Fibroblast of the conjunctiva (primary cell): ENCODE data around the gene CAB39L.
"Not testable (repeated sequence)": the region's sequence is repeated elsewhere in the genome, so short reads cannot be mapped to it uniquely, and the experiment has no call there.

Source experiments
- DNase-seq: peaks from one replicate; pipeline ENCODE4 v3.0.0-alpha.2; 2010; ENCODE audit warnings: low read depth

The CAB39L gene

DNA sequence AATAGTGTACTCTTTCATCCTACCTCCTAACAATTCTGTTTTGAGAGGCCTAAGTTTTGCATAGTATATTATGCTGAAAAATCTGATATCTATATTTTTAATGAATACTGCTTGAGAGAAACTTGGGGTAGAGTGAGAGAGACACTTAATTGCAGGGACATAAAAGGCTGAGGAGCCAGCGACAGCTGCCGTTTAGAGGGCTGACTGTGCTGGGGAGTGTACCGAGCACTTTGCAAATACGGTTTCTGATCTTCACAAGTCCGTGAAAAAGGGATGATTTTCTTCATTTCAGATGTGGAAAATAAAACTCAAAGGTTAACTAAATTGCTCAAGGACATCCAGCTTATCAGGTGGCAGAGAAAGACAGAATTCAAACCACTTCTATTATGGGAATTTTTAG, 97.4 kb downstream of the CAB39L start:
- no peak for DNase-seq

DNA sequence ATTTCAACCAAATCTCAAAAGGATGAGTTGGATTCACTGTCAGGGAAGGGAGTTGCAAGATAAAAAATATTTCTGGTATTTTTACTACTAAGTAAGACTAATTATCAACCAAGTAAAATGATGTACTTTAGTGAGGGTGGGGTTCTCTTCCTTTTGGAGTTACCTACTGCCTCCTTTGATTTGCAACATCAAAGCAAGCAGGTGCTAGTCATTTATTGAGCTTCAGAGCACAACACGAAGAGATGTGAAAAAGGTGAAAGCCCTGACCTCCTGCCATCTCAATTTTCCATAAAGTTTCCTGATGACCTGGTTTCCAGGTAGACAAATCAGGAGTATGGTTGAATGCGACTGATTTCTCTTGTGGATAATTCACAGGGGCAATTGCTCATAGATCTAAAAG, 100.1 kb downstream of the CAB39L start:
- no peak for DNase-seq

DNA sequence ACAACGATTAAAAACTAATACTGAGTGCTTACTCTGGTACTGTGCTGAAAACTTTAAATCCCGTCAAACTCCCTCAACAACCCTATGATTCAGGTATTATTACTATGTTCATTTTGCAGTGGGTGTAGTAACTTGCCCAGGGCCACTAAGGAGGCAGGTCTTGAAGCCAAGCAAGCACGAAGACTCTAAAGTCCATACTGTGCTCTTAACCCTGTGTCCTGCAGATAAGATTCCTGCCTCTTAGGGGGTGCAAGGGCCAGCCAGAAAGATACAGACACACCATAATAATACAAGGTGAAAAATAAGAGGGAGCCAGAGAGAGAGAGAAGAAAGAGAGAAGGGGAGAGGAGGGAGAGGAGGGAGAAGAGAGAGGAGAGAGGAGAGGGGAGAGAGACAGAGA, 100.6 kb downstream of the CAB39L start:
- no peak for DNase-seq

DNA sequence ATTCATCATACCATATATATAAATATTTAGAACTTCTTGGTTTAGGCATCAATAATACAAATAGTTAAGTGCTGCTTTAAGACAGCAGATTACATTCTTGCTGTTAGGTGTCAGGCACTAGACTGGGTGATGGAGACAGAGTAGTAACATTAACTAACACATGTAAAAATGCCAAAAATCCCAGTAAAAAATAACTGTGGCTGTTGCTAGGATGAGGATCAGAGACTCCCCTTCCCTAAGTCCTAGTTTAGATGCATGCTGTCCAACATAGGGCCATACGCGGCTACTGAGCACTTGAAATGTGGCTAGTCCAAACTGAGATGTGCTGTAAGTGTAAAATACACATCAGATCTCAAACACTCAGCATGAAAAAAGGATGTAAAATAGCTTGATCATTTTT, 101.4 kb downstream of the CAB39L start:
- no peak for DNase-seq

DNA sequence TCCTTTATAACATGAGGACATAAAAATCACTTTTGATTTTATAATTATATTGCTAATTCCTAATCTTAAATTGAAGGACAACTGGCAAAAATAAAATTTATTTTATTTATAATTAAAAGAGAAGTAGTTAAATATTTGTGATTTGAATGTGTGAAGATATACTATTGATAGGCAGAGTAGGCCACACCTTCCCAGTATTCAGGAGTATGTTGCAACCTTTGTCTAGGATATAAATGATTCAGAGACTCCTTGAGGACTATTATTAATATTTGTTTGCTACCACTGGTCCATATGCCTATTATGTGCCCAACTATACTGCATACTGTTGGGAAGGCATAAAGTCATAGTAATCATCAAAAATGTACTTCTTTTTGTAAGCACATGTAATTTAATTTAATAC, 101.9 kb downstream of the CAB39L start:
- no peak for DNase-seq

DNA sequence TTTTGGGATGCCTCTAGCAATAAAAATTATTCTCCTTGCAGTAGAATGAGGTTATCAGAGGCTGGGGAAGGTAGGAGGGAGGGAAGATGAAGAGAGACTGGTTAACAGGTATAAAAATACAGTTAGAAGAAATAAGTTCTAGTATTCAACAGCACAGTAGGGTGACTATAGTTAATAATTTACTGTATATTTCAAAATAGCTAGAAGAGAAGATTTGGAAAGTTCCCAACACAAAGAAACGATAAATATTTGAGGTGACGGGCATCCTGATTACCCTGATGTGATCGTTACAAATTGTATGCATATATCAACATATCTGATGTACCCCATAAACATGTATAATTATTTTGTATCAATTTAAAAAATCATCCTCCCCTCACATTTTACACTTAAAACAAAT, 102.3 kb downstream of the CAB39L start:
- no peak for DNase-seq

DNA sequence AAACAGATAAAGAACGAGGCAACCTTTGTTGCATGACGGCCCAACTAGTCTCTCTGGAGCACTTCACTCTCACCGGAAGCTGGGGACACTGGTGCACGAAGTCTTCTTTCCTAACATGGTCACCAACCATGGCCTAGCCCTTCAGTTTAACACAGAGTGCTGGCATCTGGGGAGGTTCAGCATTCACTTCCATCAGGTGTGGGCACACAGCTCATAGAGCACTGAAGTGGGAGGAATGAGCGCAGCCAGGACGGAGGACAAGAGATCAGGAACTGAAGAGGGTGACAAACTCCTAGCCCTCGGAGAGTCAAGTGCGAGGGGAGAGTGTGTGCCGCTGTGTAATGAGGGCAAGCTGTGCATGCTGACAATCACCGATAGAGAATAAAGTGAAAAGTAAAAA, 103.7 kb downstream of the CAB39L start:
- DNase-seq: no peak

DNA sequence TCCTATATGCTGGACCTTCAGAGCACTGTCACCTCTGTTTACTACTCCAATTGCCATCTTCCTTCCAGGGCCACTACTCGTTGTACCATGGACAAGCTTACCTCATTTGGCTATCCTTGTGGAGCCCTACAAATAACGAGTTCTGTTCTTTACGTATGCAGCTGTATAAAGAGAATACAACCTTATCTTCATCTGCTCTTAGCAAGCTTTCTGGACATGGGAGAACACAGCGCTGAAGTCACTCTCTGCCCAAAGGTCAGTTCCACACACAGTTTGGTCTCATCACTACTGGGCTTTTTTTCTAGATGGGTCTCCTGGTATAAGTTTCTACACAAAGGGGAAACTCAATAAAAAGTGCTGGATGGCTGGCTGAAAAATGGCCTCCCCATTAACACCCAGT, 107.2 kb downstream of the CAB39L start:
- DNase-seq: no peak

DNA sequence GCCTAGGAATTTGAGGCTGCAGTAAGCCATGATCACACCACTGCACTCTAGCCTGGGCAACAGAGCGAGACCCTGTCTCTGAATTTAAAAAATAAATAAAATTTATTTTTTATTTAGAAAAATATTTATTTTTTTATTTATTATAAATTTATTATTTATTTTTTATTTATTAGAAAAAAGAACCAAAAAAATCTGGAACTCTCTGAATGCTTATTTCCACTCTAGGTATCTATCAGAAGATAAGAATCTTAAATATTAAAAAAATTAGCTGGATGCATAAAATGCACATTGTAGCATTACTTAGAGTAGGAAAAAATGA, 113.4 kb downstream of the CAB39L start:
- no peak for DNase-seq

DNA sequence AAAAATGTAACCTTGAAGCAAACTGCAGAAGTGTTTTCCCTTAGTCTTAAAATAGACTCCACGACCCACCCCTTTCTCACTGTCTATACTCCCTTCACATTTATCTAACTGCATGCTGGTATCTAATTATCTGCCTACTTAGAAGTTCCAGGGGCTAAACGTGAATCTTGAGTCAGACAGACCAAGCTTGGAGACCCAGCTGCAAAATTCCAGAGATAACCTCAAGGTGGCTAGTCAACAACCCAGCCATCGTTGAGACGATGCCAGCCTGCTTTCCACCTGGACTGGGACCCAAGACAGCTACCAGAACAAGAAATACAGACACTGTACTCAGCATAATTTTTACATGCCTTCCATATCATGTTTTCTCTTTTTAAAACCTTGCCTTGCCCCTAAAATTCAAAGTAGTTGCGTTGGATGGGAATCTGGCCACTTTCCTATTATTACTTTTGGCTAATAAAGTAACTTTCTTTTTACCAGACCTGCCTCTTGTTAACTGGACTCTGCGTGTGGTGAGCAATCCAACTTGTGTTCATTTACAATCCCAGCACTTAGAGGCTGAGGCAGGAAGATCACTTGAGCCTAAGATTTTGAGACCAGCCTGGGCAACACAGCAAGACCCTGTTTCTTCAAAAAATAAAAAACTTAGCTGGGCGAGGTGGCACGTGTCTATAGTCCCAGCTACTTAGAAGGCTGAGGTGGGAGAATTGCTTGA, 113.9 kb downstream of the CAB39L start:
- DNase-seq: no peak

DNA sequence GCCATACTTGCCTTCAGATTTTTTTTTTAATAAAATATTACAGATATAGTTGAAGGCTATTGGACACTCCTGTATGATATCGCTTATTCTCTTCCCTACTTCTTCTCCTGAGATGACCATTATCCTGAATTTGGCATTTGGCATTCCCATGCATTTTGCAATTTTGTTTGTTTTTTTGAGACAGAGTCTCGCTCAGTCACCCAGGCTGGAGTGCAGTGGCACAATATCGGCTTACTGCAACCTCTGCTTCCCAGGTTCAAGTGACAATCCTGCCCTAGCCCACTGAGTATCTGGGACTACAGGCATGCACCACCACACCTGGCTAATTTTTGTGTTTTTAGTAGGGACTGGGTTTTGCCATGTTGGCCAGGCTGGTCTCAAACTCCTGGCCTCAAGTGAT, 116.7 kb downstream of the CAB39L start:
- not testable (repeated sequence) for DNase-seq

DNA sequence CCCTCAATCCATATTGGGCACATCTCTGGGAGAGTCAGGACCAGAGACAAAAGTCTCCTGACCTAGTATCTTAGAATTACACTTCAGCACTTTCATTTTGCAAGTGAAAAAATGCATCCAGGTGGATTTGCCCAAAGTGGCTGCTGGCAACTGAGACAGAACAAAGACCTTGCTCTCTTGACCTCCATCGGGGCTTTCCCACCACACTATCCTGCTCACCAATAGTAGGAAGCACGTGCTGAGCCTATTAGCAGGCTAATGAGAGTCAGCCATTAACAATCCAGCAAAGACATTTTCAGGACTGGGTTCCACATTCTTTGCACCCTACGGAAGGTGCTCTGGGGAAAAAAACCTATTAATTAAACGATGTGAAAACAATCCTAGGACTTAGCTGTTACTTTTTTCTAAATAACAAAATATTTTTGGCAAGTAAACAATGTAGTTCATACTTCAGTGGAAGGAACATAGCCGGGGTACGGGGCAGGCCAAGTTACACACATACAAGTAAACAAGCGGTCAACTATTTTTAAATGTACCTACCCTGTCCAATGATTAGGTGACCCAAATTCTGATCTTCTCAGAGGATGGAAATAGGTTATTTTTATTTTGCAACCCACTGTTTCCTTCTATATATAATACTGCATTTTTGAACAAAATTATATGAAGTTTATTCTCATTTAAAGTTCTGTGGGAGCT, 117.5 kb downstream of the CAB39L start:
- DNase-seq: no peak

DNA sequence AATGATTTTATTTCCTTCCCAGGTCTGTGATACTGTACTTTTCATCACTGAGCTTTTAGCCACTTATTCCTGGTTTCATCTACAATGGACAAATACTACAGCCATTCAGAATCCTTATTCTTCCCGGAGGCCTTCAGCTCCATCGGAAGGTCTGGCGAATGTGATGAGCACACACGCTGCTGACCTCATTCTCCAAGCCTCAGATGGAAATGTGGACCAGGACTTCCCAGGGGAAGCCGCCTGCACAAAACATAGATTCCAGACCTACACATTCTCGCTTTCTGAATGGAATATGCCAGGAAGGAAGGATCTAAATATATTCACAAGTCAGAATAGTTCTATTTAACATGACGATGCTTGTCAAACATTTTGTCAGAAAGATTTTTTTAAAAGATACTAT, 120.5 kb downstream of the CAB39L start:
- DNase-seq: no peak

DNA sequence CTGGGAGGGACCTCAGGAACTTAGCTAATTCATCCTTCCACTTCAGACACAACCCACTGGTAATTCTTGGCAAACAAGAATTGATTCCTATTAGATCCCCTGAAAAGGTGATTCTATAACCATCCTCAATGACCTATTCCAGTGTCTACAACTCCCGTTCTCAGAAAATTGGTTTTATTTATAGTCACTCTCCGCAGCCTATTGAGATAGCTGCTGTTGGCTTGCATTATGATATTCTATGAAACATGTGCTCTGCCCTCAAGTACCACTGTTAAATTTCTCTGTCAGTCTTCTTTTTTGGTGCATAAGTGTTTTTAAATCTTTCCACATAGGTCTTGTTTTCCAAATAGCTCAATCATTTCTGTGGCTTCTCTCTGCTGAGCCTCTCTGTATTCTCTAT, 121.2 kb downstream of the CAB39L start:
- DNase-seq: no peak

DNA sequence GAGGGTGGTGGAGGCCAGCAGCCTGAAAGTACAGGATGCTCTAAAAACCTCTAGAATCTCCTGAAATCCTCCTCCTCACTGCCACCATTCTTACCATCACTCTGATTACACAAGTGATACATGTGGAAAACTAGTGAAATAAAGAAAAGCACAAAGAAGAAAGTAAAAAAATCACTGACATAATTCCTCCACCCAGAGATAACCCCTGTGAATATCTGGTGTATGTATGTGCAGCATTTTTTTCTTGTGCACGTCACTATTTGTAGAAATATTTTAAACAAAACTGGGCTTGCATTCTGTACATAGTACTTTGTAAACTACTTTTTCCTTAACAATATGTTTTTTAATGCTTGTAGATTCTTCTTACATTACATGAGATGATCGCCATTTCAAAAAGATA, 122.9 kb downstream of the CAB39L start:
- no peak for DNase-seq

DNA sequence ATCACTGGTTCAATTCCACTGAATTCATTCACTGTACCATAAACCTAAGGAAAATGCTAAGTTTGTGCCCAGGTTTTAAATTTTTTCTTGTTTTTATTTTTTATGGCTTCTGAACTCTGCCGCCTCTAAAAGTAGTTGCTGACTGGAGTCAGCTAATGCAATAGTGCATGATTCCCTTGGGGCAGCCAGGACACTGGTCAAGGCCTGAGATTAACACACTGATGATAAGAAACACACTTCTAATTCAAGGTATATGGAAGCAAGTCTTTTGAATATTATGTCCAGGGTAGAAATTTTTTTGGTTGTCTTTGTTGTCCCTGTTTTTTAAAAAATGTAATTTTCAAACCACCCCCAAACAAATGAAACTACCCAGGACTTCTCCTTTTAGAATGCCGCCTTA, 123.9 kb downstream of the CAB39L start:
- DNase-seq: no peak

DNA sequence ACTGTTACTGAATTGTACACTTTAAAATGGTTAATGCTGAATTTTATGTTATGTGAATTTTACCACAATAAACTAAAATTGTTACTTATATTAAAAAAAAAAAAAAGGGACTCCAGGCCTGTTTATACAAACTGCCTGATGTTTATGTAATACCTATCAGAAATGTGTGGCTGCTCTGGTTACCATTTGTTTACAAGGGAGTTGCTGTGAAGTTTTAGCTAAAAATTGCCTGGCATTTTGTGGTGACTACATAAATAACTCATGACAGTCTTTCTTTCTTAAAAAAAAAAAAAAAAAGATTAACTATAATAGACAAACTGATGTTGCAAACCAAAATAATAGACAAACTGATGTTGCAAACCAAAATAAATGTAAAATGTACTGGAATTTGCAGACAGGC, 124.3 kb downstream of the CAB39L start:
- no peak for DNase-seq

DNA sequence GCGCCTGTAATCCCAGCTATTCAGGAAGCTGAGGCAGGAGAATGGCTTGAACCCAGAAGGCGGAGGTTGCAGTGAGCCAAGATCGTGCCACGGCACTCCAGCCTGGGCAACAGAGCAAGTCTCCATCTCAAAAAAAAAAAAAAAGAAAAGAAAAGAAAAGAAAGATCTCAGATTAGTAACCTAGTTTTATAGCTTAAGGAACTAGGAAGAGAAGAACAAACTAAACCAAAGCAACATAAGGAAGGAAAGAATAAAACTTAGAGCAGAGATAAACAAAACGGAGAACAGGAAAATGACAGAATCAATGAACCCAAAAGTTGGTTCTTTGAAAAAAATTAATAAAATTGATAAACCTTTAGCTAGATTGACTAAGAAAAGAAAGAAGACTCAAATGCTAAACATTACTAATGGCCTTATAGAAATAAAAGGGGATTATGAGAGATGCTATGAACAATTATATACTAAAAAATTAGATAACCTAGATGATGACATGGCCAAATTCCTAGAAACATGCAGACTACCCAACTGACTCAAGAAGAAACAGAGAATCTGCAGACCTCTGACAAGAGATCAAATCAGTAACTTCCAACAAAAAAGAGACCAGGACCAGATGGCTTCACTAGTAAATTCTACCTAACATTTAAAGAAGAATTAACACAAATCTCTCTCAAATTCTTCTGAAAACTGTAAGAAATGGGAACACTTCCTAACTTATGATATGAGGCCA, 127.9 kb downstream of the CAB39L start:
- no peak for DNase-seq

DNA sequence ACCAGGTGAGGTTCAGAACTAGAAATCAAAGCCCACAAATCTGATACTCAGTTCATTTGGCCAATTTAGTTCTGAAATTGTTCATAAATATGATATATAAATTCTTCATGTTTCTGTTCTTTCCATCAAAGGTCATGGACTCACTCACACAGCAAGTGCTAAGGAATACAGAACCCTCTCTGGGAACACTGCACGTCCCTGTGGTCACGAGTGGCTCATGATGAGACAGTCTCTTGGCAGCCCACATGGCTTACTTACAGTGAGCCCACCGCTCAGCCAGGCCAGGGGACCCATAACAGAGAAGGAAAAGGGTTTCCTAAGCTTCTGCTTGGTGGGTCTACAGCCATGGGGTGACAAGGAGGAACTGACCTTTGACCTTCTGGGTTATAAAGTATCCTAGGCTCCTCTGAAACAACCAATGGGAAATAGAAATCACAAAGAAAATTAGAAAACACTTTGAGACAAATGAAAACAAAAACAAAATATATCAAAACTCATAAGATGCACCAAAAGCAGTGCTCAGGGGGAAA, 128.8 kb downstream of the CAB39L start:
- DNase-seq: no peak

DNA sequence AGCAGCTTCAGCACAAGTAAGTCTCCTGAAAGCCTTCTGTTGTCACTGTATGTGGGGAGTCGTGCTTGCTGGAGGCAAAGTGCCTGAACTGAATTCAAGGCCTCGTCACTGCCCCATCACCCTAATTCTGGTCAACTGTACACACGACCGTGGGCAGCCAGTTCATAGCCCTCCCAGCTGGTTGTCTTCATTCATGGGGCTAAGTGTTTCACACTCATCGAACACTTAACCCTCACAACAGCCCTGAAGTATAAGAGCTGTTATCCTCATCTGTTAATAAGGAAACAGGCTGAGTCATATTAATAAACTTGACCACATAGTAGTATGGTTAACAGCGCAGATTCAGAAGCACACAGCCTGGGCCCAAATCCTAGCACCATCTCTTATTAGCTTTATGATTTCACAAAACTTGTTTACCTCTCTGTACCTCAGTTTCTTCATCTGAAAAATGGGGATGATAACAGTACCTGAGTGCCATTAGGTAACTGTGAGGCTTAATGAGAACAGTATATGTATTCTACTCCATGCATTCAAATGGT, 129.5 kb downstream of the CAB39L start:
- no peak for DNase-seq

DNA sequence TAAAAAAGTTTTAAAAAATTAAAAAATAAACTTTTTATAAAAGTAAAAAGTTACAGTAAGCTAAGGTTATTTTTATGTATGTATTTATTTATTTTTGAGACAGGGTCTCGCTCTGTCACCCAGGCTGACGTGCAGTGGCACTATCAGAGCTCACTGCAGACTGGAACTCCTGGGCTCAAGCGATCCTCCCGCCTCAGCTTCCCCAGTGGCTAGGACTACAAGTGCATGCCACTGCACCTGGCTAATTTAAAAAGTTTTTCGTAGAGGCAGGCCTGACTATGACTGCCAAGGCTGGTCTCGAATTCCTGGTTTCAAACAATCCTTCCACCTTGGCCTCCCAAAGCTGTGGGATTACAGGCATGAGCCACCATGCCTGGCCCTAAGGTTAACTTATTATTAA, 132.0 kb downstream of the CAB39L start:
- no peak for DNase-seq

DNA sequence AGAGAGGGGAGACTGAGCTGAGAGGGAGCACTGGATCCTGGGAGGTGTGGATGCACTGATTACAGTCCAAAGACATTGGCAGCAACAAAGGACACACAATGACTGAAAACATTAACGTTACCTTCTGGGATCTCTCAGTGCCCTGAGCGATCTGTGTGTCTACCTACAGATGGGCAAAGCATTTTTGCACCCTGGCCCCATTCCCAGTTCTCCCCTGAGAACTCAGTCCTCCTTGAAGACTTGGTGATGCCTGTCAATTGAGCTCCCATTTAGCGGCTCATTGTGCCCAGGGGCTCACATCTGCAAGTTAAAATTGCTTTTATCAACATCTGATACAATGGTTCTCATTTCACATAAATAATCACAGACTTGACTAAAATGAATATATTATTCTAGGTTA, 133.6 kb downstream of the CAB39L start:
- no peak for DNase-seq

DNA sequence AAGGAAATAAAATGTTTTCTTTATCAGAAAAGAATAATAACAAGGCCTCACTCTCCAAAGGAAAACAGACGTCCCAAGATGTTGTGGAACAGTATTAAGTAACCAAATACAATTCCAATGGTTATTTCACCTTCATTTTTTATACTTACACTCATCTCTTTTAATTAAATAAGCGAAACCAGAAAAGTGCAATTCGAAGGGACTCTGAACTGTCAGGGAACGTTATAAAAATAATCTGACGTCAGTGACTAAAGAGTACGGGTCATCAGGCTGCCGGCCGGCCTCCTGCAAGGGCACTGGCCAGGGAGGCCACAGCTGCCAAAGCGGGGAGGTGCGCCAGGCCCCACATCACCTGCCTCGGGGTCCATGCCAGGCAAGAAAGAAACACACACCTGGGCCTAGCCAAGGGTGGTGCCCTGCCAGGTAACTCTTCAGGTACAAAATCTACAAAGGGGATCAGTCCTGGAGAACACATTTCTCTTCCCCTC, 134.9 kb downstream of the CAB39L start:
- DNase-seq: no peak
